HG03108 (cell line): Measurements from ENCODE around the gene ALDH18A1.
A peak's percentile ranks its signal among the peaks of the same experiment; 100 is the strongest.
"Not testable (repeated sequence)": the region's sequence is repeated elsewhere in the genome, so short reads cannot be mapped to it uniquely, and the experiment has no call there.

Experiments used
- ATAC-seq: cut with Tn5 transposase; IDR thresholded peaks from one replicate; pipeline ENCODE4 v1.9.1; 2021; ENCODE audit warnings: moderate library complexity; ENCODE audit not compliant: unreplicated experiment

Gene ALDH18A1

DNA sequence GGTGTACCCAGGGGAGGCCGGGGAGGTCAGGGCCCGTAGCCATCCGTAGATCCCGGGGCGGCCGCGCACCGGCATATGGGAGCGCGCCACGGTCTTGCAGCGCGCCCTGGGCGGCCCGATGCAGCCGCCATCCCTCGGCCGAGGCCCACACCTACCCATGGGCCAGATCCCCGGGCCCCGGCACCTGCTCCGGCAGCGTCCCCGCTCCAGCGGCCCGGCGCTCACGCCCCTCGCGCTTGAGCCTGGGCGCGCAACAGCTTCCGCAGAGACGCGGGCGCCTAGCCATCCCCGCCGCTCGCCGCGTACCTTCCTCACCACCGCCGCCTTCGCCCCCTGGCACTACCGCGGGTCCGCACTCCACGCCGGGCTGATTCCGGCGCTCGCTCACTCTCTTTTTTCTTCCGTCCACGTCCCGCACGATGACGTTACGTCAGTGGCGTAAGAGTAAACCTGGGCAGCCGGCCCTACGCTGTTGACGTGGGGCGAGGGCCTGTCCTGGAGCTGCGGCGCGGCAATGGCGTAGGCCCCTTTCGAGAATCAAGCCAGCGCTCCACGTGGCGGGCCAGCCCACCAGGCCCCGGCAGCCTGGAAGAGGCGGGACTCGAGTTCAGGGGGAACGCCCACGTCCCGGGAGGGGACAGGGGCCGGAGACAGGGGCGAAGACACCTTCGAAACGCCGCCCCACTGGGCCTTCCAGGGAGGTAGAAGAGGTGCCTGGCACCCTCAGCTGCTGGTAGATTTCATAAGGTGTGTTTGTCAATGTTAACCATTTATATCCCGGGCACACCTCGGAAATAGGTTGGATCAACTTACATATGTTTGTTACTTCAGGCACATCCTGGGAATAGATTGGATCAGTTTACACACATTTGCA lies at the start of gene ALDH18A1:
ALDH18A1 (minus strand) TSS at position 421 of the 874 bp plus-strand sequence. CDS start 3,334 bp downstream, outside the sequence.
- peak; percentile 83 for ATAC-seq

DNA sequence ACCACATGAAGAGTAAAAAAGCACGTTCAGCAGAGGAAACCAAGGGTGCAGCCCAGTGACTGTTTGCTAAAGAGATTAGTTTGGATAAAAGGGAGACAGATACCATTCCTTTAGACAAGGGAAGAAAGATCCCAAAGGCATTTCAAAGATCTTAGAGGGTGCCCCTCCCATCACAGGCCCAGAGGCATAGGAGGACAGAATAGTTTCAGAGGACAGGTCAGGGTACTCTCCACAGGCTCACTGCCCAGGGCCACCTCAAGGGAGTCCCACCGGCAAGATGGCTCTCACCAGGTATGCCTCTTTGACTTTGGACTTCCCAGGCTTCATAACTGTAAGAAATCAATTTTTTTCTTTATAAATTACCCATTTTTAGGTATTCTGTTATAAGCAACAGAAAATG lies 41.9 kb upstream of the ALDH18A1 start:
- no peak for ATAC-seq

DNA sequence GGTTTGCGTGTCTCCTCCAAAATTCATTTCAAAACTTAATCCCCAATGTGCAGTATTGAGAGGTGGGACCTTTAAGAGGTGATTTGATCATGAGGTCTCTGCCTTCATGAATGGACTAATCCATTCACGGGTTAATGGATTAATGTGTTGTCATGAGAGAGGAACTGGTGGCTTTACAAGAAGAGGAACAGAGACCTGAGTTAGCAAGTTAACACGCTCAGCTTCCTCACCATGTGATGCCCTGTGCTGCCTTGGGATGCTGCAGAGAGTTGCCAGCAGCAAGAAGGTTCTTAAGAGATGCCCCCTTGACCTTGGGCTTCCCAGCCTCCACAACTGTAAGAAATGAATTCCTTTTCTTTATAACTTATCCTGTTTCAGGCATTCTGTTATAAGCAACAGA lies 40.9 kb upstream of the ALDH18A1 start:
- ATAC-seq: no peak

DNA sequence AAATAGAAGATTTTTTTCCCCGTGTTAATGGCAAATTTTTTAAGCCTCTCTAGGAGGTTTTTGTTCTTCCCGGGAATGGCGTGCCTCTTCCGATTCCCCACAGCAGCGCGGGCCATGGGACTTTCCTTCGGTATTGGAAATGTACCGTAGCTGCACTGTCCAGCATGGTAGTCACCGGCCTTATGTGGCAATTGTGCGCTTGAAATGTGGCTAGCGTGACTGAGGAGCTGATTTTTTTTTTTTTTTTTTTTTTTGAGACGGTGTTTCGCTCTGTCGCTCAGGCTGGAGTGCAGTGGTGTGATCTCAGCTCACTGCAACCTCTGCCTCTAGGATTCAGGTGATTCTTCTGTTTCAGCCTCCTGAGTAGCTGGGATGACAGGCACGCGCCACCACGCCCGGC lies 38.2 kb upstream of the ALDH18A1 start:
- no peak for ATAC-seq

DNA sequence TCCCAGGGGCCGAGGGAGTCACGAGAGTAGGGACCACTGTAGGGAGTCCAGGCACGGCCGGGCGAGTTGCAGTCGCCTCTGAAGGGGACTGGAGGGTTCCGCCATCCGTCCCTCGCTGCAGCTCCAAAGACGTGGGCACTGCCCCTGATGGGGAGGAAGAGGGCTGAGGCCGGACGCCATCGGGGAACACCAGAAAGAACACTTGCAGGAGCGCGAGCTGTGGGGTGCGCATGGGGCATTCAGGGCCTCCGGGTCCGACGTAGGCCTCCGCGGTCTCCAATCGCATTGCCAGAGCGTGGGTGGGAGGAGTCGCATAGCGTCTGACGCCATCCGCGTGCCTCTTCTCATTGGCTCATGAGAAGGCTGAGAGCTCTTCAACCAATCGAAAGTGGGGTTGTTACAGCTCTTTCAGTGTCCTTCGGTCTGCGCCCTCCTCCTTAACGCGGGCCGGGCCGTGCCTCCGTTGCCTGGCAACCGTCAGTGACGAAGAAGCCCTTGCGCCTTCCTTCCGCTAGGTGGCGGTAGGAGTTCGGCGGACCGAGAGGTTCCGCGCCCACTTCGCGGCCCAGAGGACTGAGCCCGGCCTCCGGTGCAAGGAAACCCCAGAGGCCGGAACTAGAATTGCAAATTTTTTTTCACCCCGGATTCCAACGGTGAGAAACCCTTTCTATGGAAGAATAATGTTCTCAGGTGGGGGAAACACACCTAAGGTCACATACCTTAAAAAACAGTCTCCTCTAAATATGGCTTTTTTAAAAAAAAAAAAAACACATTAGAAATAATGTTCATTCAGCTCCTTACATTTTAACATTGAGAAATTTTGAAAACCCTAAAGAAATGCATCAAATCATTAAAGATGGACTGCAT lies 37.4 kb upstream of the ALDH18A1 start, which contains the start of gene TCTN3:
TCTN3 (minus strand) TSS at position 260 of the 867 bp plus-strand sequence; CDS start at position 232, 28 bp downstream.
- peak; percentile 98 for ATAC-seq

DNA sequence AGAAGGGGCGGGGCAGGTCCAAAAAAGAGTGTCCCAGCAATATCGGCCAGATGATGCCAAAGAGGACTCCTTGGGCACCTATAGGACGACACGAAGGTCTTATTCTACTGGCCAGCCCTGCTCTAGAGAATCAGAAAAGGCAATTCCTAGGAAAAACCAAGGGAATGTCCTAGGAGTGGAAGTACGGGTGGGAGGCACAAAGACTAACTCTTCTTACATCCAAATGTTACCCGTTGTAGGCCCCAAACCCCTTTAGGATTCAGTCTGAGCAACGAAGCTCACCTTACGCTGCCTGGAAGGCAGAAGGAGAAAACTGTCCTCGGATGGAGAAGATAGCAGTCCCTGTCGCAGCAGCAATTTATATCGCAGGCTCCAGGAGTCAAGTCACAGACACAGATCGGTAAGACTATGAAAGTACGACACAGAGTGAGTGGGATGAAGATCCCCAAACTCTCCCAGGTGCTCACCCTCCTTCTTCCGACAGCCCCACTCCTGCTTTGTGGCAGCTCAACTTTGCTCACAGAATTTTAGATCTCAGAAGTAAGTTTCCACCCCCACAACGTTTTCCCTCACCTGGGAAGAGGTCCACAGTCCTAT lies 36.7 kb upstream of the ALDH18A1 start:
- no peak for ATAC-seq

DNA sequence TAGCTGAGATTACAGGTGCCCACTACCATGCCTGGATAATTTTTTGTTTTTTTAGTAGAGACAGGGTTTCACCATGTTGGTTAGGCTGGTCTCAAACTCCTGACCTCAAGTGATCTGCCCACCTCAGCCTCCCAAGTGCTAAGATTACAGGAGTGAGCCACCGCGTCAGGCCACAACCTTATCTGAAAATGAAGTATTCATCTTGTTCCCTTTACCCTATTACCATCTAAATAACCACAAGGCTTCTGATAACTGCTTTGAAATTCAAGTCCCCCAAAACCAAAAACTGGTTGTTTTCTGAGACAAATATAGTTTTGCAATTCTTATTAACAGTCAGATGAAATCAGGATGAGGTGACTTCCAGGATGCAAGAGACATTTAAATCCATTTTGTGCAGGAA lies 34.8 kb upstream of the ALDH18A1 start:
- ATAC-seq: no peak

DNA sequence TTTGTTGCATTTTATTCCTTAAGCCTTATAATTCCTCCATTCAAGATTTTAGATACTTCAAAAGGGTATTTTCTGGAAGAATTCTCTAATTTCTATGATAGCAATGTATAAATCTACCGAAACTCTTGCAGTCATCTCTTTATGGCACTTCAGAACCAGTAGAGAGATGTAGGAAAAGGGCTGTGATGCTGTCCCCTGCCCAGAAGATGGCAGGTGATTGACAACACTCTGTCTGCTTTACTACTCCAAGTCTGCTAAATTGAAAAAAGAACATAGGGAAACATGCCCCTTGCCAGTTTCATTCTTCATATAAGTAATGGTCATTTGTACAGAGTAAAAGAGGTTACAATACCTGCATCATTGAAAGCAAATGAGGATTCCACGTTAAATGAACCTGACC lies 32.1 kb upstream of the ALDH18A1 start:
- no peak for ATAC-seq

DNA sequence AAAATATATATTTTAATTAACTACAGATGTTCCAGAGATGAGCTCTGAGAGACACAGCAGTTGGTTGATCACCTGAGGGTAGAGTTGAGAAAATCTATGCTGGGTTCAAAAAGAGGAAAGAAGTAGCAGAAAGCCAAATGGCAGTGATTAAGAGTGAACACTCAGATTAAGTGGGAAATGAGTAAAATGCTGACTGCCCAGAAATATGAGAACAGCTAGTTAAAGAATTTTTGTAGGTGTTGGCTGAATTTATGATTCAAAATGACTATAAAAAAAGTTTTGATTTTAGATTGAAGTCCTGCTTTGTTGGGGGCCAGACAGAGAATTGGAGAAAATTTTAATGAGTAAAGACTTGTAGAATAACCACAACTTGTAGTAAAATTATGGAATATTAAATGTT lies 27.5 kb upstream of the ALDH18A1 start:
- ATAC-seq: no peak

DNA sequence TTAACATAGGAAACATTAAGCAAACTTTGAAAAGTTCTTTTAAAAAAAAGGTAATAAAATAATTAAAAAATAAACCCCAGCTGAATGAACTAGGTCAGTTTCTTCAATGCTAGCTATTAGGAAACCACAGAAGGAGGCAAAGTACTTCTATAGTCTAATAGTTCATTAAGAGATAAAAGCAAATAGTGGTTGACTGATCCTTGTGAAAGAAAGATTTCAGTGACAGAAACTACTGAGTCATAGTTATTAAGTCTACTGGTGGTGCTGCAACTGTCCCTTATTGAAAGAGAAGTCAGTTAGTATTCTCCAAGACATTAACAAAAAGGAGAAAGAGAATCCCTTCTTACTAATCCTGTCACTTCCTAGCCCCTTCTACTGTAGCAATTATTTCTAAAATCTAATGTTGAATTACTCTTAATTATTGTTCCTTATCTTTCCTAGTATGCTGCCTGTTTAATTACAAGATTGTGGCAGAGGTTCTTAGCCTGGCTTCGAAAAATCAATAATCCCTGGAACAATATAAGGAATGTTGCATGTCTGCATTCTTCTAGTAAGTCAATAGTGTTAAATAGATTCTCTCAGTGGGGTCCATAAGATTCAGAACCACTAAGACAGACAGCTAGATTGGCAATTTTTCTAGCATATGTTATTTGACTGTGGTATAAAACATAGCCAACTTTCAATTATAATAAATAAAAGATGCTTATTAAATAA lies 19.0 kb upstream of the ALDH18A1 start:
- no peak for ATAC-seq

DNA sequence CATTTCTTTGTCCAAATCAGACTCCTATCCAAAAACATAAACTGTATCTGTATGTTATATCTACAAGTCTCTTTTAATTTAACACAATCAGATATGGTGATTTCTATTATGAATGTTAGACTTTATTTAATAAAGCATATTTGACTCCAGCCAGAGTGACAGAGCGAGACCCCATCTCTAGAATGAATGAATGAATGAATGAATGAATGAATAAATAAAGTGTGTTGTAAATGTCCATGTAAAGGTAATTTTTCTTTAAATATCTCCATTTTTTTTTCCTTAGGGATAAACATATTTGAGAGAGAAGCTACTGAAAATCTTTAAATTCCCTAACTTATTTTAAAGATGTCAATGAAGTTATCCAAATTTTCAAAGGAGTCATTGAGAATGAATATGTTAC lies 18.1 kb upstream of the ALDH18A1 start:
- ATAC-seq: no peak

DNA sequence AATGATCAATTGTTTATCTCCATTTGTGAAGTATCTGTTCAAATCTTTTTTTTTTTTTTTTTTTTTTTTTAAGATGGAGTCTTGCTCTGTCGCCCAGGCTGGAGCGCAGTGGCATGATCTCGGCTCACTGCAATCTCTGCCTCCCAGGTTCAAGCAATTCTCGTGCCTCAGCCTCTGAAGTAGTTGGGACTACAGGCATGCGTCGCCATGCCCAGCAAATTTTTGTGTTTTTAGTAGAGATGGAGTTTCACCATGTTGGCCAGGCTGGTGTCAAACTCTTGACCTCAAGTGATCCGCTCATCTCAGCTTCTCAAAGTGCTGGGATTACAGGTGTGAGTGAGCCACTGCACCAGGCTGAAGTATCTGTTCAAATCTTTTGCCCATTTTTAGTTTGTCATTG lies 16.1 kb upstream of the ALDH18A1 start:
- not testable (repeated sequence) for ATAC-seq

DNA sequence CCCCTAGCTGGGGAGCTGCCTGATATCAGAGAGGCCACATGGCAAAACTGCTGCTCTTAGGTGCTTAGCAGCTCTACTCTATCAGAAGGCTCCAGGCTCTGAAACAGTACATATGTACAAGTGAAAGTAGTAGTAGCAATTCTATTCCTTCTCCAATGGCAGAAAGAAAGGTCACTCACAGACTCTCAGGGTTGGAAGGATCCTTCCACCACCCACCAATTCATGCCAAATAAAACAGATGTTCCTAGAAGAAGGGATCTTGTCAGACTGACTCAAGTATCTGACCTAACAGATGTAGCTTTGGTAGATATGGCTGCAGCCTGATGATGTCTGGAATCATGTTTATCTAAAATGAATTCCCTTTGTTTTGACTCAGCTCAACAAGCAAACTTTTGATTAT lies 8.0 kb upstream of the ALDH18A1 start:
- no peak for ATAC-seq

DNA sequence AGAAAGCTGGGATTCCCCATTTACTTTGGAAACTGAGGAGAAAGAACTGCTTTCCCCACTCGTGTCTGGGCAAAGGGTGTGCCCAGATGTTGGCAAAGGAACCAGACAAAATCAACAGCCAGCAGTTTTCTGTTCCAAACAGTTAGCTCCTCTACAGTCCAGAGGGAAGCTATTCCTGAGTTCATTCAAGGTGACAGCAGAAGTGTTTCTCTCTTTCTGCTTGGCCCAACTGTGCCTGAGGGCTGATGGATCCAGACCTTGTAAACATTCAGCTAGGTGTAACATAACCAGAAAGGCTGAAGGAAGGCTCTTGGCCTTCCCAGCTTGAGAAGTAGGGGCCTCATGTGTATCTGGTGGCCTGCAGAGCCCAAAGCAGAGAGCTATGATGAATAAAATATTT lies 7.0 kb upstream of the ALDH18A1 start:
- no peak for ATAC-seq

DNA sequence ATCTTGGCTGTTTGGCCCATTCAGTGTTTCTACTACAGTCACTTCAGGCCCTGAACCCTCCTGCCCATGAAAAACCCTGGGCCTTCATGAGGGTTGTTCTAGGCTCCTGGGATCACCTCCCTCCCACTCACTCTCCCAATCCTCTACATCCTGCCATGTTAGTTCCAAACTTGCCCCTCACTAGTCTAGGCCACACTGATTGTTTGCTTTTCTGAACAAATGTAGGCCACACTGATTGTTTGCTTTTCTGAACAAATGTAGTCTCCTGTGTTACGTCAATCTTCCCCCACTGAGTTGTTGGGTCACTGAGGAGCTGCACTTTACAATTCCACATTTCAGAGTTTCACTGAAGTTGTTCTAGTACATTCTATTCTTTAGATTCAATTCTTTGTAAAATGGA lies 5.3 kb upstream of the ALDH18A1 start:
- ATAC-seq: no peak

DNA sequence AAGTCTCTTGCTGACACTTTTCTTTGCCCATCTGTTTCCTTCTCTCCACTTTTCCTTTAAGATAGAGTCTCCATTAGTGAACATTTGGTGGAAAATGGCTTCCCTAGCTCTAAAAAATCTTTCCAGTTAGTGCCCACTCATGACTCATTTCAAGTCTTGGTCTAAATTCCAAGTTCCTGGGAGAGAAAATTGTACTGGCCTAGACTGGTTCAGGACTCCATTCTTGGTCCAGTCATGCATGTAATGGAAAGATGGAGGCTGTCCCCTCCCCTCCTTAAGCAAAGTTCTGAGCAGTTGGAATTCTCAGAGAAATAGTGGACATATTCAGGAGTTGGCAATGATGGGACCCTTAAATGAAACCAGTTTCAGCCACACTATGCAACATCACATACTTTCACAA lies 3.8 kb upstream of the ALDH18A1 start:
- no peak for ATAC-seq

DNA sequence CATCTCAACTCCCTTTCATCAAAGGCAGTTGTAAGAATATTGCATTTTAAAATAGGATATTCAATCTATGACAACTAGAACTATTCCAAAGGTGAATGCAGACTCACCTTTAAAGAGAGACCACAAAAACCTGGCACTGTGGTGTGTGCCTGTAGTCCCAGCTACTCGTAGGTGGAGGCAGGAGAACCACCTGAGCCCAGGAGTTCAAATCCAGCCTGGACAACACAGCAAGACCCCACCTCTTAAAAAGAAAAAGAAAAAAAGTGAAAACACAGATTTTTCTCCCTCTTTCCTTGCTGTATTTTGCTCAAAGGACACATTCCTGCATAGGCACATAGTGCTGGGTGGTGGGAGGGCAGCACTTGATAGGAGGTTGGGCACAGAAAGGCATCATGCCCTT lies 739 bp upstream of the ALDH18A1 start:
- no peak for ATAC-seq

DNA sequence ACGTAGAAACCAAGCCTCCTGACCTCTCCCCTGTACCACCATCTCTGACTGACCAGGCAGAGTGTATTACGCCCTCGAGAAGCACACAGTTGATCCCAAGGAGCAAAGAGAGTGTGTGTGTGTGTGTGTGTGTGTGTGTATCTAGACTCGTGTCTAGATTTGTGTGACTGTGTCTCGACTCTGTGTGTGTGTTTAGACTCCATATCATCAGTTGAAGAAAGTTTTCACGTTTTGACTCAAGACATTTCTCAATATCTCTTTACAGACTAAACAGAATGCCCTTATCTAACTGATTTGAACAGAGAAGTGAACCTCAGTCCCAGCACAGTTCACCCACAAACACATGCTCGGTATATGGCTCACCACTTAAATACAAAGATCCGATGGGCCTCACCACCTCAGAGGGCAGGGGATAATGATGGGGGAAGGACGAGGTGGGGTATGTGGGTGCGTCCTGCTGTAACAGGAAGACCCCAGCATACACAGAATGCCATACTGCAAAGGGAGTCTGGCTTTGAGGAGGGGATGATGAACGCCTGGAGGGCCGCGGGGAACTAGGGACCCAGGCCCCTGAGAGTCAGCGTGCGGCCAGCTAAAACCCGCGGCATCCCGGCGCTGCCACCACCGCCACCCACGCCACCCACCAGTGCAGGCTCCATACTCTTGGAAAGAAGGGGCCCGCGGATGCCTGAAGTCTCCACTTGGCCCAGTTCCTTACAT lies 780 bp downstream of the ALDH18A1 start:
- ATAC-seq: peak; percentile 13

DNA sequence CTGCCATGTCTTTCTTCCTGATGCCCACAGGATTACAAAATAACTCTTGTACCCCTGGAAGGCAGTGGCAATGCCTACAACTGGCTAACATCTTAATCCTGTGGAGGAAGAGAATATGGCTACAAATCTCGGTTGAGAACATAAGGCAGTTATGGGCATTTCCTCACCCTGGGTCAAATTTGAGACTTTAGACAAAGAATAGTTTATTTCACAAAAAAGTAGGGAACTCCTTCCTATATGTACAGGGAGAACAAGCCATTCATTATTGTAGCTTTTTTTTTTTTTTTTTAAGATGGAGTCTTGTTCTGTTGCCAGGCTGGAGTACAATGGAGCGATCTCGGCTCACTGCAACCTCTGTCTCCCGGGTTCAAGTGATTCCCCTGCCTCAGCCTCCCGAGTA lies 2.6 kb downstream of the ALDH18A1 start:
- no peak for ATAC-seq
